Stimulated activated CD8-positive, alpha-beta memory T cell treated with anti-CD3 and anti-CD28 coated beads, Interleukin-12 subunit alpha, Interleukin-12 subunit beta, amount 100 ng/mL, for 1 hour (primary cell): ENCODE results near the gene NDUFAB1.
"Not testable (repeated sequence)": the region's sequence is repeated elsewhere in the genome, so short reads cannot be mapped to it uniquely, and the experiment has no call there.

ENCODE experiments used
- DNase-seq: peaks from one replicate; pipeline ENCODE4 v3.0.0-alpha.2; 2020; ENCODE audit warnings: low read depth

NDUFAB1 gene

DNA sequence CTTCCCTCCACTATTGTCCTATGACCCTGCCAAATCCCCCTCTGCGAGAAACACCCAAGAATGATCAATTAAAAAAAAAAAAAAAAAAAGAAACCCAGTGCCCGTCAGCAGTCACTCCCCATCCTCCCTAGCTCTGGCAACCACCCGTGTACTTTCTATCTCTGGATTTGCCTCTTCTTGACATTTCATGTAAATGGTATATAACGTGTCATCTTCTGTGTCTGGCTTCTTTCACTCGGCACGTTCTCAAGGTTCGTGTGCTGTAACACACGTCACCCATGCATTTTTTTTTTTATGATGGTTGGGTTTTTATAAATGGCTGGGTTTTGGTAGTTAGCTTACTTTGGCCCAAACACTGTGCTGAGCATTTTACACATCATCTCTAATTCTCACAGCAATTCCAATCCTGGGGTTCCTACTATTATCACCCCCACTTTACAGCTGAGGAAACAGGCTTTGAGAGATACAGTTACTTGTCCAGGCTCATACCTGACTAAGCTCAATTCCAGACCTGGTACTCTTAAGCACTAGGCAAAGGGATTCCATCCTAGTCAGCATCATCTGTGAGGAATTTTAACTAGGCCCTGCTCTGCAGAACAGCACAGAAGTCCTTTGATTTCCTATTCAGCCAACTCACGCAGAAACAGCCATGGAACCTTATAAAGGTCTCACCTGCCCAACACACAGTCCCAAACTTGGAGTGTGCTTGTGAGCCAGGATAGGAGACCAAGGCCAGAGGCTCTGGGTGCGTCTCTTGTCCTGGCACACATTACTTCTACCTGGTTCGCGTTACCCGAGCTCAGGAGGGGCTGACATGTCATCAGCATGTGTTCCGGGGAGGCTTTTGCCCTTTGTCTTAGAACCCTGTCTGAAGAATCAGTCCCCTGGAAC is 11.7 kb downstream of the NDUFAB1 start:
- DNase-seq = no peak

- not testable (repeated sequence) for DNase-seq
Measured at GRCh38 chr16:23583271-23583670, 12.8 kb downstream of the NDUFAB1 start.

DNA sequence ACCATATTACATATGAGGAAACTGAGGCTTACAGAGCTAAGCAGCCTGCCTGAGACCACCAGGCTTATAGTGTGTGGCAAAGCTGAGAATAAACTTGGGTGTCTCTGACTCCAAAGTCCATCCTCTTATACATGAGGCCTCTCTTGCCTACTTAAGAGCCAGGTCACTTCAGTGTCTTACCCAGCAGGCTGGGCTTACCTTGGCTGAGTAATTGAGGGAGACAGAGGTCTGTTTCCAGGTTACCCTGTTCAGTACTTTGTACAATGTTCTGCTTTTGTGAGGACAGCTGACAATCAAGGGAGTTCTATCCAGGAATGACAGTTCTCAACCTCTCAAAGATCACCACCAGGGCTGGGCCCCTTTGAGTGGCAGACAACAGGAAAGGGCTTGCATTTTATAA is 14.4 kb downstream of the NDUFAB1 start:
- no peak for DNase-seq

DNA sequence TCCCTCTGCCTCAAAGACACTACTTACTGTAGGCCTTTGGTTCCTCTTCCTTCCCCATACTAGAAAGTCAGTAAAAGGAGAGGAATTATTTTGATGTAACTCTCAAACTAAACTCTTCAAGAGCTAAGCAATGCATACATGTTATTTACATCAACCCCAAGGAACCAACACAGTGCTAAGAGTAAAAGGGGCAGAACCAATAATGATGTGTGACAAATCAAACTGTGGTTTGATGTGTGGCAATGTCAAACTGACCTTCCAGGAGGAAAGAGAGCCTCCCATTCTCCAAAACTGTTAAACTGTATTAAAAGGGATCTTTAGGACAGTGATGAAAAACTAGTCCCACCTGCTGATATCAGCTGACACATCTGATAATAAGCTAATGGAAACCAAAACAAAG is 15.7 kb downstream of the NDUFAB1 start:
- DNase-seq = no peak

GRCh38 chr16:23579371-23579770 is 16.7 kb downstream of the NDUFAB1 start:
- no peak for DNase-seq

DNA sequence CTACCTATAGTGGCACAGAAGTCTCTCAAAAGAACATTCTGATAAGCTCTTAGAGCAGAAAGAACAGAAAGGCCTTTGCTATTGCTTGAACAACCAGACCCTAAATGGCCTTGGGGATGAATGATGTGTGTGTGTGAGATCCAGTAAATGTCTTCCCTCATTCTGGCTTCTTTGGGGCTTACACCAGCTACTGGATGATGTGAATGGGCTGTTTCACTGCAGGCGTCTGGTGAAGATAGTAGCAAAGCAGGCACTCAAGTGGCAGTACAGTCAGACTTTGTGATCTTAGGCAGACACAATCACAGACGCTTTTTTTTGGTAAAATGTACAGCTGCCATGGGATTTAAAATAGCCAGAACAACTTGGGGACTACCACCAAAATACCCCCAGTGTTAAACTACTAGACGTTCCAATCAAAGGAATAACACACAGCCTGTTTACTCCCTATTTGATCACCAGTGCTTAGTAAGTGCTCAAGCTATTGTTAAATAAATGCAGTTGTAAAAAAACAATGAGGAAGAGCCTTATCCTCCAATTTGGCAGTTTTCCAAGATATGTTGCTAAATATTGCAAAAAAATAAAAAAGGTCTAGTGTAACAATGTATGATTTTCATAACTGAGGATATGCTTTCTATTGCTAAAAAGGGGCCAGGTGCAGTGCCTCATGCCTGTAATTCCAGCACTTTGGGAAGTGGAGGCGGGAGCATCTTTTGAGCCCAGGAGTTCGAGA is 17.9 kb downstream of the NDUFAB1 start:
- DNase-seq = no peak

- no peak for DNase-seq
Measured at GRCh38 chr16:23577493-23577892, 18.6 kb downstream of the NDUFAB1 start.

DNA sequence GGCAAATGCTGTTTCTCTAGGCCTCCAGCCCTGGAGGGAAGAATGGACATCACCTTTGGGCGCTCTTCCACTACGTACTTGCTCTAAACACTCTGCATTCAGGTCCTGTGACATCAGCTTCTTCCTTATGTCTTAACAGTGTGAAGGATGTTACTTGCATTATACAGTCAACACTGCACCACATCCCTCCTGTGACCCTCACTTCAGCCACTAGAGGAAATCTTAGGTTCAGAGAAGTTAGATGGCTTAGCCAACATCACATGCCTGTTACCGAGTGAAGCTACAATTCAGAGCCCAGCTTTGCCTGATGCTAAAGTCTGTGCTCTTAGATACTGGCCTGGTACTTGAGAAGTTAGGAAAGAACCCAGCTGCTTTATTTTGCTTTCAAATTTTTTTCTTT is 20.3 kb downstream of the NDUFAB1 start:
- DNase-seq = no peak

- DNase-seq = no peak
Measured at GRCh38 chr16:23573817-23574216, 22.3 kb downstream of the NDUFAB1 start.

- no peak for DNase-seq
Measured at GRCh38 chr16:23572394-23572793, 23.7 kb downstream of the NDUFAB1 start.

DNA sequence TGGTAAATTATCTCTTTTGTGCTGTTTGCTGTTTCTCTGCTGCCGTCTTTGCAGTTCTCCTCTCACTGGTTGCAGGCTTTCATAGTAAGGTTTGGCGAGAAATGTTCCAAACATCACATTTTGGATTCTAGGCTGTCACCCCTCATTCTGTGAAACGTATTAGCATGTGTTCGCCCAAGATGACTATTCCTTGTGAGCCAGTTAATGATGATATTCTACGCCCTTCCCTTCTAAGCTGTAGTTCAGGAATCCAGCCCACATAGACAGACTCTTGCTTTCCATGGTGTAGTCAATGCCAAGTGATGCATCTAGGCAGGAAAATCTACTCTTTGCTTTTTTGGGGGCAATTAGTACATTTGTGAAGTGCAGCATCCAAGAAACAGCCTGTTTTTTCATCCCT is 24.2 kb downstream of the NDUFAB1 start:
- DNase-seq = no peak

DNA sequence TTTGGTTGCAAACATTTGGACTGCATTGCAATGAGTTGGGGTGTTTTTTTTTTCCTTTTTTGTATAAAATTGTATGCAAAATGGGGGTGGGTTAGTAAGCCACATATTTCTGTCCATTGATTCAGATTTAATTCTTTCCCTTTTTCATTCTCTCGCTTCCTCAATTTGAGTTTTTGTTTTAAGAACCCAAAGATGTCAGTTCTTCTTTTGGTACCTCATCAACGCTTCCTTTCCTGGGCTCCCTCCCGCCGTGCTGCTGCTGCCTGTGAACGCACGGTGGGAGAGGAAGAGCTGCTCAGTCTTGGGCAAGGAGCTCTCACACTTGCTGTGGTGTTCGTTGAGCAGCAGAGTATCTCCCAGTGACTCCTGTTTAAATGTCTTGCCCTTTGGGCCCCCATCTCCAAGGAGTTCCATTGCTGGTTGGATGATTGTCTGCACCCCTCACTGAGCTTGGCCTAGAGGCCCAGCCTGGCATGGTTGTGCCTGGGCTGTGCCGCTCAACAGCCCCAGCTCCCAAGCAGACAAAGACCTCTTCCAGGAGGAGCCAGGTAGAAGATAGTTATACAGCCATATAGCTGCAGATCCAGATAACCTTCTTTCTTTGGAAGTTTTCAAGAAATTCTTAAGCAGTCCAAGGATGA is 25.0 kb downstream of the NDUFAB1 start:
- no peak for DNase-seq

DNA sequence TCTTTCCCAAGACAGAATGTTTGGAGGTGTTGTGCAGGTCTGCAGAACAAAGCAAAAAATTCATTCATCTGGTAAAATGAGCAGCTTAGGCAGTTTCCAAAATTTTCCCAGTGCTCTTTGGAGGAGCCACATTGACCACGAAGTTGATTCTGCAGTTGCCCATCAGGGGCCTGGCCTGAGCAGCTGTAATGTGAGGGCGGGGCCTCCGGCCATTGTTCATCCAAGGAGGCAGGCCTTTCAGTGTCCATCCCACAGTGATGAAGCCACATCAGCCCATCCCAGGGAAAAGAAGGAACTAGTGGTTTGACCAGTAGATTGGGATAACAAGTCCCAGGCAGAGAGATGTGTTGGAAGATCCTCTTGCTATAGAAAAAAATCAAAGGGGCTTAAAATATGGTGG is 28.5 kb downstream of the NDUFAB1 start:
- DNase-seq = no peak

- no peak for DNase-seq
Measured at GRCh38 chr16:23566724-23567123, 29.4 kb downstream of the NDUFAB1 start.

DNA sequence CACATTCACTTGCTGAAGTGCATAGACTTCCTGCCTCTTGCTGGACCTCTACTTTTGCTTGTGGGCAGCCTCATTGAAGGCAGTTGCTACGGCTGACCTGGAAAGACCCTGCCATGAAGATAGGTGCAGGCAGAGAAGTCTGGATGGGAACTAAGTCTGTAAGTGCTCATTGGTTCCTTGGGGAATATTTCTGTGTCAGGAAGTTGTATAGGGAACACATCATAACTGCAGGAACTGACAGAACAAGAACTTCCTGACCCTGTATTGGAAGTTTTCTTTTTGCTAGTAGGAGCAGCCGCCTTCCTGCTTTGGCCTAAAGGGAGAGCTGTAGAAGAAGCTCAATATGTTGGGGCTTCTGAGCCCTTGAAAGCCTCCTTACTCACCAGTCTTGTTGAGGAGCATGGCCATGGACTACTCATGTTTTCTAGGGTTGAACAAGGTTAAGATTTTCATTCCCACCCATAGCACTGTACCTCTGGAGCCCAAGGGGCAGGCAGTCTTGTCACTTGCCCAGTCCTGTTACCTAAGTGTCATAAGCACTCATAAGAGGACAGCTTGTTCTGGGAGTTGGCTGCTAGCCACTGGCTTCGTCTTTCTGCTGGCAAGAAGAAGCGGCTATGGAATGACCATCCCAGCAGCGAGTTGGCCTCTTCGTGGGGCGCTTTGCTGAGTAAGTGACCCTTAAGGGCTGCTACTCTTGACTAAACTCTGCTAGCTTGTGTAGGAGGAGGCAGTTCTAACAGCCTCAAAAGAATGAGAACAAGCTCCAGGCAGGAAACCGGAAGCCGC is 31.3 kb downstream of the NDUFAB1 start:
- DNase-seq = no peak

GRCh38 chr16:23563186-23563585 is 32.9 kb downstream of the NDUFAB1 start:
- no peak for DNase-seq

DNA sequence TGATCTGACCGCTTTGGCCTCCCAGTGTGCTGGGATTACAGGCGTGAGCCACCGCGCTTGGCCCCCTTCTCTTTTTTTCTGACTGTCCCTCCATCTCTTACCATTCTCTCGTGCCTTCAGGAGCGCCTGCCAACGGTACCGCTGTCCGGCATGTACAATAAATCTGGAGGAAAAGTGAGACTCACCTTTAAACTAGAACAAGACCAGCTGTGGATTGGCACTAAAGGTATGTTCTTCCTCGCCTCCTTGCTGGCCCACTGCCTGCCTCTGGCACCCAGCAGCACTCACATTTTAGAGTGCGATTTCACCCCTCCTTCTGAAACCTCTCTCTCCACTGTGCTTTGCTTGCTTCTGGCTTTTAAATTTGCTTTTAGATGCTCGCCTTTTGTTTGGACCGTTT is 33.6 kb downstream of the NDUFAB1 start:
- DNase-seq = no peak

DNA sequence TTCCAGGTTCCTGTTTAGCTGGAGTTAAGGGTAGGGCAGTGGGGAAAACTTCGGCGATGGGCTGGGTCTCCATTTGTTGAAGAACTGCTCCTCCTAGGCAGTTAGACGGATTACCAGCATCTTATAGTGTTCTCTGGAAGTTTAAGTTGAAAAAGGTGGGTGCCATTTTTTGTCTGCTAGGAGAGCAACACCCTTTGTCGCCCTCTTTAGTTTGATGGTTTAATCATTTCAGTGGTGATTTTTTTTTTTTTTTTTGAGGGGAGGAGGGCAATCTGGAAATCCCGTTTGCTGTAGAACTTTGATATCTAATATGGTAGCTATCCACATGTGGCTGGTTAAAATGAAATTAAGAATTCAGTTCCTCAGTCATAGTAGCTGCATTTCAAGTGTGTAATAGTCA is 34.5 kb downstream of the NDUFAB1 start:
- no peak for DNase-seq

GRCh38 chr16:23557779-23558702 is 38.1 kb downstream of the NDUFAB1 start:
- DNase-seq = no peak

- DNase-seq = peak; percentile 91
Measured at GRCh38 chr16:23556881-23557778, 39.0 kb downstream of the NDUFAB1 start, which contains the start of the genes EARS2 and UBFD1. Gene EARS2 (minus strand): TSS chr16:23557350. CDS start chr16:23557343, 7 bp downstream. Gene UBFD1 (plus strand): TSS chr16:23557727. CDS start chr16:23557743, 16 bp downstream.
